Gastroesophageal sphincter (tissue), 4 donors: ENCODE data around the gene GSTCD. TPM values are rescaled to one million over a fixed set of nuclear protein-coding genes. Genes with fewer than 3 reads are reported as not detected.

Experiments used
- ATAC-seq: fragments of 150-250 bp; one replicate; pipeline ENCODE4 v1.9.1; 2016; ENCODE audit warnings: mild to moderate bottlenecking, moderate library complexity
- H3K27ac ChIP-seq, 4 donors: fragments of 200-600 bp; sonication (generic) in 3 of 4; 1 replicate in 3 of 4; 2 replicates in 1 of 4; pipeline ENCODE4 v1.5.1; 2016 to 2019
- H3K27me3 ChIP-seq: fragments of 200-600 bp; sonication (generic); one replicate; pipeline ENCODE4 v1.5.1; 2019
- H3K36me3 ChIP-seq, 2 donors: fragments of 200-600 bp; sonication (generic); one replicate each; pipeline ENCODE4 v1.5.1; 2019; ENCODE audit warnings: control low read depth in 1 of 2
- H3K4me1 ChIP-seq, 3 donors: fragments of 200-600 bp; sonication (generic); 1 replicate in 2 of 3; 2 replicates in 1 of 3; pipeline ENCODE4 v1.5.1; 2016 to 2019; ENCODE audit warnings: control low read depth in 2 of 3
- H3K4me3 ChIP-seq, 2 donors: fragments of 200-600 bp; sonication (generic); one replicate each; pipeline ENCODE4 v1.5.1; 2019; ENCODE audit warnings: mild to moderate bottlenecking in 1 of 2, moderate library complexity in 1 of 2
- H3K9me3 ChIP-seq, 3 donors: fragments of 200-600 bp; sonication (generic); one replicate each; pipeline ENCODE4 v1.5.1; 2017 to 2019; ENCODE audit warnings: control low read depth in 2 of 3
- CTCF ChIP-seq, 4 experiments: fragments of 200-600 bp in 2 of 4; fragments of 450-650 bp in 2 of 4; sonication (generic) in 1 of 4; IDR thresholded peaks; one replicate each; pipeline ENCODE4 v1.5.1; 2017 to 2019; ENCODE audit warnings: antibody characterized with exemption in 4 of 4, mild to moderate bottlenecking in 2 of 4, moderate library complexity in 2 of 4
- EP300 ChIP-seq: sonication (generic); formaldehyde crosslinking; IDR thresholded peaks from one replicate; pipeline ENCODE4 v1.6.1; 2017; ENCODE audit warnings: antibody characterized with exemption, mild to moderate bottlenecking
- POLR2A ChIP-seq, 2 donors: fragments of 450-650 bp; IDR thresholded peaks; one replicate each; pipeline ENCODE4 v1.6.1; 2017; ENCODE audit warnings: antibody characterized with exemption in 2 of 2, mild to moderate bottlenecking in 2 of 2, moderate library complexity in 1 of 2
- POLR2AphosphoS5 ChIP-seq: sonication (generic); formaldehyde crosslinking; IDR thresholded peaks from one replicate; pipeline ENCODE4 v1.6.1; 2017; ENCODE audit warnings: antibody characterized with exemption
- WGBS, 2 donors: methylation state at CpG; one replicate each; pipeline ENCODE4 v1.1.5; 2018; ENCODE audit warnings: low coverage in 1 of 2; 5-methylcytosine and 5-hydroxymethylcytosine counted together
- total RNA-seq, 4 donors: library from RNA; depleted of rRNA; stranded (reverse); fragments of >200 nt; gene quantifications; one replicate each; pipeline ENCODE4 v1.1.0, GENCODE V29; 2016

Gene GSTCD
- total RNA-seq, 4 donors from 2014 or later, result 11.1 to 12.9 (median 12.2) TPM

GRCh38 chr4:105836537-105836936 lies 128.0 kb downstream of the GSTCD start:
- peaks cover 0 to 25% of the 10 kb centered on the region in 2 donors for H3K36me3 ChIP-seq
- no peak overlapping the region for H3K27ac ChIP-seq
- TF ChIP-seq POLR2AphosphoS5, result no peak
- no peaks in the 10 kb centered on the region for H3K27me3 ChIP-seq
- H3K4me1 ChIP-seq, result no peaks in the 10 kb centered on the region
- H3K9me3 ChIP-seq, result no peaks in the 10 kb centered on the region
- ATAC-seq, result no peak
- no peak overlapping the region for H3K4me3 ChIP-seq
- 84 to 88% methylated on average over 1 of the region's 3 CpGs for WGBS, 2 donors

GRCh38 chr4:105837037-105837436 lies 128.5 kb downstream of the GSTCD start:
- Histone ChIP-seq H3K4me1 (no peaks in the 10 kb centered on the region), H3K36me3 (peaks cover 0 to 25% of the 10 kb centered on the region in 2 donors), H3K27me3 (no peaks in the 10 kb centered on the region), H3K9me3 (no peaks in the 10 kb centered on the region), H3K4me3 (no peak overlapping the region), H3K27ac (no peak overlapping the region)
- 75 to 94% methylated on average over 2 of the region's 2 CpGs for WGBS, 2 donors
- TF ChIP-seq POLR2AphosphoS5 (no peak), POLR2A (IDR thresholded peaks at IDR 0.05) (no peak), CTCF (IDR thresholded peaks at IDR 0.05) (no peak), EP300 (no peak)
- ATAC-seq, result no peak

GRCh38 chr4:105838082-105838481 lies 129.5 kb downstream of the GSTCD start:
- ATAC-seq, result no peak
- TF ChIP-seq POLR2A (IDR thresholded peaks at IDR 0.05), result no peak
- TF ChIP-seq POLR2AphosphoS5, result no peak
- no peak for TF ChIP-seq CTCF (IDR thresholded peaks at IDR 0.05)
- TF ChIP-seq EP300, result no peak
- 83 to 100% methylated on average over 1 of the region's 1 CpG for WGBS, 2 donors

GRCh38 chr4:105840426-105841174 lies 132.0 kb downstream of the GSTCD start:
- Histone ChIP-seq H3K36me3 (peaks cover 0 to 26% of the 10 kb centered on the region in 2 donors), H3K27ac (no peak overlapping the region), H3K9me3 (no peaks in the 10 kb centered on the region), H3K4me3 (no peak overlapping the region), H3K4me1 (no peaks in the 10 kb centered on the region), H3K27me3 (no peaks in the 10 kb centered on the region)
- WGBS, 2 donors, result 83 to 85% methylated on average over 2 to 3 of the region's 5 CpGs
- no peak for ATAC-seq
- no peak for TF ChIP-seq POLR2AphosphoS5
- TF ChIP-seq POLR2A (IDR thresholded peaks at IDR 0.05), result no peak
- TF ChIP-seq EP300, result no peak
- TF ChIP-seq CTCF (IDR thresholded peaks at IDR 0.05), result no peak

More at GRCh38 chr4:105838082-105838481, 129.5 kb downstream of the GSTCD start:
- H3K27ac ChIP-seq, result no peak overlapping the region
- no peak overlapping the region for H3K4me3 ChIP-seq
- H3K4me1 ChIP-seq, result no peaks in the 10 kb centered on the region
- peaks cover 0 to 26% of the 10 kb centered on the region in 2 donors for H3K36me3 ChIP-seq
- H3K9me3 ChIP-seq, result no peaks in the 10 kb centered on the region
- no peaks in the 10 kb centered on the region for H3K27me3 ChIP-seq

- no peak for ATAC-seq
- Histone ChIP-seq H3K27me3 (no peaks in the 10 kb centered on the region), H3K9me3 (no peaks in the 10 kb centered on the region), H3K36me3 (peaks cover 0 to 7% of the 10 kb centered on the region in 2 donors), H3K4me1 (no peaks in the 10 kb centered on the region), H3K4me3 (no peak overlapping the region), H3K27ac (no peak overlapping the region)
- 63 to 100% methylated on average over 1 to 2 of the region's 2 CpGs for WGBS, 2 donors
- TF ChIP-seq POLR2A (IDR thresholded peaks at IDR 0.05) (no peak), POLR2AphosphoS5 (no peak), EP300 (no peak), CTCF (IDR thresholded peaks at IDR 0.05) (no peak)
These were observed 135.4 kb downstream of the GSTCD start for GRCh38 chr4:105843941-105844340.
